Psoas muscle (tissue), 8 donors: Measurements from ENCODE around the gene RAD51B. TPM values are rescaled to one million over a fixed set of nuclear protein-coding genes. Genes with fewer than 3 reads are reported as not detected.

Source experiments
- ATAC-seq, 4 donors: fragments of 200-7000 bp; cut with Tn5 transposase; one replicate each; pipeline ENCODE4 v1.9.1; 2020; ENCODE audit warnings: moderate library complexity in 3 of 4, mild to moderate bottlenecking in 2 of 4
- DNase-seq, 2 donors: peaks; one replicate each; pipeline ENCODE4 v3.0.0-alpha.2; 2020
- H3K27ac ChIP-seq: fragments of 200-600 bp; one replicate; pipeline ENCODE4 v1.8.0; 2022
- H3K27me3 ChIP-seq, 3 donors: fragments of 200-600 bp in 1 of 3; one replicate each; pipeline versions ENCODE4 v1.6.1 to v1.8.0; 2013 to 2022; ENCODE audit warnings: low read length in 2 of 3, mild to moderate bottlenecking in 2 of 3, moderate library complexity in 1 of 3; ENCODE audit not compliant: insufficient read depth in 3 of 3
- H3K36me3 ChIP-seq, 2 donors: fragments of 200-600 bp in 1 of 2; one replicate each; pipeline versions ENCODE4 v1.6.1 to v1.8.0; 2013 to 2022; ENCODE audit warnings: low read depth in 1 of 2, mild to moderate bottlenecking in 1 of 2, moderate library complexity in 1 of 2; ENCODE audit not compliant: insufficient read depth in 1 of 2
- H3K4me1 ChIP-seq: fragments of 200-600 bp; one replicate; pipeline ENCODE4 v1.8.0; 2022
- H3K4me3 ChIP-seq: fragments of 200-600 bp; one replicate; pipeline ENCODE4 v1.8.0; 2022; ENCODE audit warnings: mild to moderate bottlenecking
- H3K9me3 ChIP-seq: fragments of 200-600 bp; one replicate; pipeline ENCODE4 v1.8.0; 2022
- CTCF ChIP-seq: fragments of 200-600 bp; IDR thresholded peaks from one replicate; pipeline ENCODE4 v1.8.0; 2022; ENCODE audit warnings: antibody characterized with exemption
- WGBS, 3 donors: extraction: QIAGEN DNeasy Blood & Tissue Kit; methylation state at CpG; one replicate each; pipeline versions ENCODE4 v1.1.6 to v1.1.7; 2013; 5-methylcytosine and 5-hydroxymethylcytosine counted together
- intact Hi-C, 2 donors: fragments of 100-400 bp; cut with DNase I; formaldehyde crosslinking; loops; one replicate each; pipeline versions ENCODE4 v1.11.0 to v1.14.2; 2022
- polyA plus RNA-seq, 3 donors: library from polyadenylated mRNA; stranded (reverse); fragments of 200-250 nt; gene quantifications; one replicate each; pipeline ENCODE4 v1.2.3, GENCODE V29; 2013
- total RNA-seq, 4 donors: library from RNA; stranded (reverse); fragmentation: NEBNext Ultra II Directional in 2 of 4; extraction: Animal tissue kit (Norgen Biotek cat#: 25700) in 2 of 4; gene quantifications; one replicate each; pipeline versions ENCODE4 v1.2.1 to v1.2.4, GENCODE V29; 2021 to 2023
- donor health status: healthy with polysubstance abuse.
- donor health status: DM: no; HTN: no; CAD: no; lungs with moderate emphysema.
- donor health status: Bipolar disorder and iron deficiency.
- donor health status: healthy.
- donor health status: DM: yes; HTN: yes; CAD: no.
- donor health status: DM: no; HTN: no; CAD: no.
- donor health status: DM: no; HTN: no; CAD: no.
- donor health status: DM: yes; HTN: yes; CAD: no.

The RAD51B gene
- total and polyA plus RNA-seq, 7 donors = 0.60 to 7.2 (median 2.2) TPM

- DNase-seq (no peak), ATAC-seq (no peak)
- WGBS, 3 donors = 63 to 64% (median 63%) methylated on average over 3 of the region's 3 CpGs
- H3K9me3 ChIP-seq = no peaks in the 10 kb centered on the region
- intact Hi-C loops = no loop called here
- H3K36me3 ChIP-seq = no peaks in the 10 kb centered on the region
- no peaks in the 10 kb centered on the region for H3K27me3 ChIP-seq
- H3K27ac ChIP-seq = no peak overlapping the region
- peaks cover 23% of the 10 kb centered on the region for H3K4me1 ChIP-seq
- H3K4me3 ChIP-seq = no peak overlapping the region
- TF ChIP-seq CTCF = no peak
These were observed 352.6 kb downstream of the RAD51B start for GRCh38 chr14:68172216-68172615.

- WGBS, 3 donors = 70 to 91% (median 73%) methylated on average over 1 of the region's 1 CpG
- H3K4me3 ChIP-seq = no peak overlapping the region
- TF ChIP-seq CTCF = no peak
- no peaks in the 10 kb centered on the region for H3K27me3 ChIP-seq
- peaks cover 23% of the 10 kb centered on the region for H3K4me1 ChIP-seq
- H3K36me3 ChIP-seq = no peaks in the 10 kb centered on the region
- intact Hi-C loops = no loop called here
- peak in 2 of 4 donors; percentile 53 to 72 for ATAC-seq
- no peaks in the 10 kb centered on the region for H3K9me3 ChIP-seq
- no peak overlapping the region for H3K27ac ChIP-seq
- DNase-seq = no peak
These were observed 353.0 kb downstream of the RAD51B start for GRCh38 chr14:68172627-68173026.

- no peak overlapping the region for H3K27ac ChIP-seq
- H3K9me3 ChIP-seq = no peaks in the 10 kb centered on the region
- ATAC-seq (no peak), DNase-seq (no peak)
- H3K27me3 ChIP-seq = no peaks in the 10 kb centered on the region
- no peaks in the 10 kb centered on the region for H3K36me3 ChIP-seq
- intact Hi-C loops = no loop called here
- 51 to 81% (median 62%) methylated on average over 1 of the region's 1 CpG for WGBS, 3 donors
- H3K4me3 ChIP-seq = no peak overlapping the region
- TF ChIP-seq CTCF = no peak
- H3K4me1 ChIP-seq = peaks cover 23% of the 10 kb centered on the region
These were observed 353.8 kb downstream of the RAD51B start for GRCh38 chr14:68173227-68173972.

- Histone ChIP-seq H3K4me3 (no peak overlapping the region), H3K36me3 (no peaks in the 10 kb centered on the region), H3K27me3 (no peaks in the 10 kb centered on the region), H3K27ac (no peak overlapping the region), H3K9me3 (no peaks in the 10 kb centered on the region), H3K4me1 (peaks cover 13% of the 10 kb centered on the region)
- no peak for TF ChIP-seq CTCF
- intact Hi-C loops = no loop called here
- DNase-seq = no peak
- 84 to 89% (median 86%) methylated on average over 2 of the region's 2 CpGs for WGBS, 3 donors
- no peak for ATAC-seq
These were observed 354.9 kb downstream of the RAD51B start for GRCh38 chr14:68174446-68174845.

- Histone ChIP-seq H3K9me3 (no peaks in the 10 kb centered on the region), H3K27ac (no peak overlapping the region), H3K4me3 (no peak overlapping the region), H3K36me3 (no peaks in the 10 kb centered on the region), H3K4me1 (peaks cover 13% of the 10 kb centered on the region), H3K27me3 (no peaks in the 10 kb centered on the region)
- intact Hi-C loops = no loop called here
- TF ChIP-seq CTCF = no peak
- WGBS, 3 donors = 92 to 100% (median 93%) methylated on average over 1 of the region's 1 CpG
- DNase-seq (no peak), ATAC-seq (no peak)
These were observed 357.1 kb downstream of the RAD51B start for GRCh38 chr14:68176687-68177086.
